HG03342 (cell line): ENCODE measurements around the gene UBASH3A.

ENCODE experiments used
- ATAC-seq: cut with Tn5 transposase; IDR thresholded peaks from one replicate; pipeline ENCODE4 v1.9.1; 2021; ENCODE audit warnings: mild to moderate bottlenecking, moderate library complexity; ENCODE audit not compliant: unreplicated experiment

The UBASH3A gene

DNA sequence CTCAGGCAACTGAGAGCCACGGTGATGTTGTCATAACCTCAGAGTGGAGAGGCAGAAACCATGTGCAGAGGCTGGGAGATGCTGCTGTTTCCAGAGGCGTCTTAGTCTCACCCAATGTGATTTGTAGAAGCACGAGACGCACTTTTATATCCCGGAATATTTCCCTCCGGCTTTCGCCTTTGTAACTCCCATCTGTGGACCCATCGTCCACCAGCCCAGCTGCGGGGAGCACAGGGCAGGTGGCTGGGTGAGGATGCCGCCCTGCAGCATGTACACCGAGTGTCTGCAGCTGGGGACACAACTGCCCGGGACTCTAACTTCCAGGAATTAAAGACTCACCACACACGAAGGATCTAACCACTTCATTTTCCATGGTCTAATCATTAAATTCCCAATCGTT lies 43.5 kb downstream of the UBASH3A start:
- no peak for ATAC-seq

DNA sequence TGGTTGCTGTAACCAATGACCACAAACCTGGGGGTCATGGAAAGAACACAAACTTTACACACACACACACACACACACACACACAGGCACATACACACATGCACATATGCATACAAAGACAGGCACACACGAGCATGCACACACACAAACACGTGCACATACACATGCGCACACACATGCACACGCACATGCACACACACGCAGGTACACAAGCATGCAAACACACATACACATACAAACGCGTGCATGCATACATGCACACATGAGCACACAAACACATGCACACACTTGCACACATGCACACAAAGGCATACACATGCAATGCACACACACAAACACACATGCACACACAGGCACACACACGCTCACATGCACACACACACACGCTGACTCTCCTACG lies 44.0 kb downstream of the UBASH3A start:
- no peak for ATAC-seq

DNA sequence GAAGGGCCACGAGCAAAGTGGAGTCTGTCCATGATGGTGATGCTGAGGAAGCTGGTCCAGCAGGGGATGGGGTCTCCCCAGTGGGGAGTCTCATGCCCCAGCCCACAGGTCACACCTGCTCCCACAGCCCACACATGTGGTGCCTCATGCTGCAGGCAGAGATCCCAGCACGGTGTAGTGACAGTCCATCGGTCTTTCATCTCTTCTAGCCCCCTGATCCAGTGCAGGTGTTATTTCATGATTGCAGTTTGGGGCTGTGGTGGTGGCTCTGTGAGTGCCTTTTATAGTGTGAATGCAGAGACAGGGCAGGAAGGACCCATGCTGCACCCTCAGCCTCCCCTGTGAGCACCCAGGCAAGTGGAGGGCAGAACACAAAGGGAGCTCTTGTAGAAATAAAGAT lies 45.0 kb downstream of the UBASH3A start:
- no peak for ATAC-seq

DNA sequence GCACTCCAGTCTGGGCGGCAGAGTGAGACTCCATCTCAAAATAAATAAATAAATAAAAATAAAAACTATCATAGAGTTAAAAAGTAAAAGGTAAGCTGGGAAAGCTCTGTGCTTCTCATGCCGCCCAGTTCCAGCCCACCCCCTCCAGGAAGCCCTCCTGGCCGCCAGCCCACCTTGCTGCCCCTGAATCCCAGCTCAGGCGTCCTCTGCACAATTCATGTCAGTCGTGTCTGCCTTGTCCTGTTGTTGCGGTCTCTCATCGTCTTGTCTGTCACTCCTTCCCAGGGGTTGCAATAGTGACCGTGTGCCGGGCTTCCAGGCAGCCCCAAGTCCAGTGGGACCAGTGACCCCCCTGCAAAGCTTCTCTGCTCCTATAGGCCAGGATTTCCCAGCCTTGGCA lies 48.2 kb downstream of the UBASH3A start:
- ATAC-seq = no peak

DNA sequence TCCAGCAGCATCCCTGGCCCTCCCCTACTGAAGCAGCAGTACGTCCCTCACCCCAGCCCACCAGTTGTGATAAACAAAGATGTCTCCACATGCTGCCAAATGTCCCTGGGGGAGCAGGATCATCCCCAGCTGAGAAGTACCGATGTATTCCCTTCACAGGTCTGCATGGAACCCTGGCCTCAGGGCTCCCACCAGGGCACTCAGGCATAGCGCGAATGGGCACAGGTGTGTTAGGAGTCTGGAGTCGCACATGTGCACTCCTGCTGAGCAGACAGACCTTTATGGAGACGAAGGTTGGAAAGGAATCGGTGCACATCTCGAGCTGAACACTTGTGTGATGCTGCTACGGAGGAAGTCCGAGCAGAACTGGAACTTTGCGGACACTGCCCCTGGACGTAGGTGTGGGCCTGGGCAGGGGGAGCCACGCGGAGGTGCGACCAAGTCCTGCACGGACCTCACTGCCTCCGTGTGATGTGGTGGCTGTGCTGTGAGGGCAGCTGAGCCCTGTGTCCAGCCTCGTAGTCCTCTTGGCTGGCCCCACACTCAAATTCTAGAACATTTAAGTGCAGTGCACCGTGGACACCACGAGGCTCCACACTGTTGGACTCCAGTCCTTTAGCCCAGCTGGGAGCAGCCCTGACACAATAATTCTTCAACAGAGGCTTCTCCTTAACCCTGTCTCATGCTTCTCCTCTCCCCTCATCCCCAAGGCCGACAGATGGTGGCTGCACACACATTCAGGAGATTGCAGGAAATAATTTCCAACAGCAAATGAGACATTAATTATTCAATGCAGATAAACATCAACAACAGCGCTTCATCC lies 48.9 kb downstream of the UBASH3A start:
- no peak for ATAC-seq

DNA sequence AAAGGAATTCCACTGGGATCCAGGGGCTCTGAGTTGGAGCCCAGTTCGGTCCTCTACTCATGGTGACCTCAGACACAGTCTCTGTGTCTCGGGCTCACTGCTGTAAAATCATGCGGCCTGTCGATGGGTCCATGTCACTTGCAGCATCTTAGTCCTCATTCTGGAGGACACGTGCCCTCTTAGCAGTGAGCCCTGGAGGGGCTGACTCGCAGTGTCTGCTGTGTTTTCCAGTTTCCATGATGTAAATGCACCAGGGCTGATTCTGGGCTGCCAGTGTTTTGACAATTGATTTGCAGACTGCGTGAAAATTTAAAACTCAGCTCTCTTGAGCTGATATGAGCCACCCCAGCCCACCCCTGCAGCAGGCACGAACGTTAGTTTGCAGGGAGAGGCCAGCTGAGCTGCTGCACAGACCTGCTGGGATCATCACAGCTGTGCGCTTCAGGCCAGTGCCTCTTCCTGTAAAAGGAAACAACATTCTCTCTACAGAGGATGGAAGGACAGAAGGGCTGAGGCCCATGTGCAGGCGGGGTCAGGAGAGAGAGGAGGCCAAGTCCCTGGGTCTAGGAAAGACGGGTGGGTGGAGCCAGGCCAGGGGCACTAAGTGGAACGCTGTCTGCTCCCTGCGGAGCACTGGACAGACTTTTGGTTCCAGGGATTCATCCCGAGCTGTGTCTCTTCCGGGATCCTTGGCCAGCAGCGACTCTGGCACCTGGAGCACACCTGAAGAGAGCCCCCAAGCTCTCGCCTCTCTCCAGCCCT lies 49.7 kb downstream of the UBASH3A start:
- ATAC-seq = no peak

DNA sequence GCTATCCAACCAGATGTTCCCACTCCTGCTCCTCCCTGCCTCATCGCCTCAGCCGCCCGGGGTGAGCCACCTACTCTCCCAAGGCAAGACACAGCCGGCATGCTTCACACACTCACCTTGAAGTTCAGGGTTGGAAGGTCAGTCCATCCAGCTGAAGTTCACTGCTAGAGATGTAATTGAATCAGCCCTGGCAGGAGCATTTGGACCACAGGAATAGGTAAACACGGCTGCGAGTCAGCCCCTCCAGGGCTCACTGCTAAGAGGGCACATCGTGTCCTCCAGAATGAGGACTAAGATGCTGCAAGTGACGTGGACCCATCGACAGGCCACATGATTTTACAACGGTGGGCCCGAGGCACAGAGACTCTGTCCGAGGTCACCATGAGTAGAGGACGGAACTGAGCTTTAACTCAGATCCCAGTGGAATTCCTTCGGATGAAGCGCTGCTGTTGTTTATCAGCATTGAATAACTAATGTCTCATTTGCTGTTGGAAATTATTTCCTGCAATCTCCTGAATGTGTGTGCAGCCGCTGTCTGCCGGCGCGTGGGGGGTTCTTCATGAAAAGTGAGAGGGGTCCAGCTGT lies 50.4 kb downstream of the UBASH3A start:
- ATAC-seq = no peak

DNA sequence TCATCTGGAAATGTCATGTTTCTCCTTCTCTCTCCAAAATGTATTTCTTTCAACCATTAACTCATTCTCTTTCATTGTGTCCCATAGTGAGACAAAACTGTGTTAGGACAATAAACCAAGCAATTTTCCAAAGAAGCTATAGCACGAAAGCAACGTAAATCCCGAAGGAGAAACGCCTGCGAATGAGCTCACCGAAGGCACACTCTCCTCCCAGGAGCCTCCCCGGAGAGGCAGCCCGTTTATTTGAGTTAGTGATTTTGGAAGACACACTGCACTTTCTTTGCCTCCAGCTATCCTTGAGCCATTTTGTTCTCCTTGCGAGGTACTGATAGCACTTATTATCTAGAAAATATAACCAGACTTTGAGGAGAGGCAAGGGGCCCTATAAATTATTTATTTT lies 51.1 kb downstream of the UBASH3A start:
- no peak for ATAC-seq

DNA sequence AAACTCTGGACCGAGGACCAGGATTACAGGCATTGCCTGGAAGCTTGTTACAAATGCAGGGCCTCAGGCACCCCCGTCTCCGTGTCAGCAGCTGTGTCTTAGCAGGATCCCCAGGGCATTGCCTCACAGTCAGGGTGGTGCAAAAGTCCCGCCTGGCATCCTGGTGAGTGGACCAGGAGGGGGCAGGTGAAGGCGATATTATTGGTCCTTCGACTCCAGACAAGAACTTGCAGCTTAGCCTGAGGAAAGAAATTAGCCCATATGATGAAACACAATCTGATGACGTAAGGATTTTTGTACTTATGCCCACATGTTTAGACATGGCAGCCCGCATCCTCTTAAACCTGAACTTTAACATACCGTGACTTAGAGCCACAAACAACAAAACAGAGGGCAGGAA lies 51.5 kb downstream of the UBASH3A start:
- ATAC-seq = no peak

DNA sequence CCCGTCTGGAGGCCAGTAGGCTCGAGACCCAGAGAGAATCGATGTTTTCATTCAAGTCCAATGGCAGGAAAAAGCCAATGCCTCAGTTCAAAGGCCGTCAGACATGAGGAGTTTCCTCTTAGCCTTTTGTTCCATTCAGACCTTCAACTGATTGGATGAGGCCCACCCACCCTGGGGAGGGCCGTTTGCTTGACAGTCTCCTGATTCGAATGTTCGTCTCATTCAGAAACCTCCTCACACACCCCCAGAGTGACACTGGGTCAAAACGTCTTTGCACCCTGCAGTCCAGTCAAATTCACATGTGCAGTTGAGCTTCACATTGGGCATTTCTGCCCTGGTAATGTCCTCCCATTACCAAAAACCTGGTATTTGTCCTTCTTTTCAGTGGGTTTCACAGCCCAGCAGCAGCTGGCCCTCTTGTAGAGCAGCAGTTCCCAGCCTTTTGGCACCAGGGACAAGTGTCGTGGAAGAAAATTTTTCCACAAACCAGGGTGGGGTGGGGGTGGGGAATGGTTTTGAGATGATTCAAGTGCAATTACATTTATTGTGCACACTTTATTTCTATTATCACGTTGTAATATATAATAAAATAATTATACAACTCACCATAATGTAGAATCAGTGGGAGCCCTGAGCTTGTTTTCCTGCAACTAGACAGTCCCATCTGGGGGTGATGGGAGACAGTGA lies 52.2 kb downstream of the UBASH3A start:
- no peak for ATAC-seq

DNA sequence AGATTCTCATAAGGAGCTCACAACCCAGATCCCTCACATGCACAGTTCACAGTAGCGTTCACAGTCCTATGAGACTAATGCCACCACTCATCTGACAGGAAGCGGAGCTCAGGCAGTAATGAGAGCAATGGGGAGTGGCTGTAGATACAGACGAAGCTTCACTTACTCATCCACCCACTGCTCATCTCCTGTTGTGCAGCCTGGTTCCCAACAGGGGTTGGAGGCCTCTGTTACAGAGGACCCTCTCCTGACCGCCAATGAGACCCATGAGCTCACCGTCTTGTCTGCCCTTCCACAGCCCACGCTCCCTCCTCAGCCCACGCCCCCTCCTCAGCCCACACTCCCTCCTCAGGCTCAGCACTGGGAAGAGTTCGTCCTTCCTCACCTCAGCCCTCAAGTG lies 52.8 kb downstream of the UBASH3A start:
- no peak for ATAC-seq

DNA sequence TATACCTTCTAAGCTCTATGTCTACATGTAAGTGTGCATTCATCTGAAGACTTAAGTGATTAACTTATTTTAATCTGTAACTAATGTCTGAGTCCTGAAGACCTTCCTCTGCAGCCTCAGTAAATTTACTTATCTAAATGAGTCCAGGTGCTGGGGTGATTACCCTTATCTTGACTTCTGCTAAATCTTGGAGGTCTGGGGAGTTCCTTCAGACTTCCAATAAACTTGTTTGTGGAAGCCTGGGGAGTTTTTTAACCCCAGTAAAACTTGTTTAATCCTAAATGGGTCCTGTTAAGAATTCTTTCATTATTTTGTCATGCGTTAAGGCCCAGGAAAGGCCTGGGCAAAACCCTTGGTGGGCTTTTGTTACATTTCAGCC lies 55.4 kb downstream of the UBASH3A start:
- no peak for ATAC-seq

DNA sequence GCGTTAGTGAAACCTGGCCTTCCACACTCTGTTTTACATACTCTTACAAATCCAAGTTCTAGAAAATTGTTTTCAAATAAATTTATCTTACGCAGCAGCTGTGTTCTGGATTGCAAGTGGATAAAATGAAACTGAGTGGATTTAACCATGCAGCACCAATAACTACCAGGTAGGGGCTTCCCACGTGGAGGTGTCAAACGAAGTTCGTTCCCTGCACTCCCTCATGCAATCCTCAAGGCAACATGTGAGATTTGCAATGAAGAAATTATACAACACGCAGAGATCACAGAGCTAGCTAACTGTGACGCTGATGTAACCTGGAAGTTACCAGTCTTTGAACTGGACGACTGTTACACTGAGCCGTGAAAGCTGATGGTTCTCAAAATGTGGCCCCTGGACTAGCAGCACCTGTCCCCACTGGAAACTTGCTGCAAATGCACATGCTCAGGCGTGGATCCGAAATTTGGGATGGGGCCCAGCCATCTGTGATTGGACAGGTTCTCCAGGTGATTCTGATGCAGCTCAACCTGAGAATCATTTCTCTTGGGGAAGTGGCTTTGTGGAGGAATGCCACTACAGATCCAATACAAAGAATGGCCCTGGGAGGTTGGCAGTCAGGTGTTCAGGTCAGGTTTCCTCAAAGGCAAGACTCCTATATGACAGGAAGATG lies 56.0 kb downstream of the UBASH3A start:
- ATAC-seq = no peak

DNA sequence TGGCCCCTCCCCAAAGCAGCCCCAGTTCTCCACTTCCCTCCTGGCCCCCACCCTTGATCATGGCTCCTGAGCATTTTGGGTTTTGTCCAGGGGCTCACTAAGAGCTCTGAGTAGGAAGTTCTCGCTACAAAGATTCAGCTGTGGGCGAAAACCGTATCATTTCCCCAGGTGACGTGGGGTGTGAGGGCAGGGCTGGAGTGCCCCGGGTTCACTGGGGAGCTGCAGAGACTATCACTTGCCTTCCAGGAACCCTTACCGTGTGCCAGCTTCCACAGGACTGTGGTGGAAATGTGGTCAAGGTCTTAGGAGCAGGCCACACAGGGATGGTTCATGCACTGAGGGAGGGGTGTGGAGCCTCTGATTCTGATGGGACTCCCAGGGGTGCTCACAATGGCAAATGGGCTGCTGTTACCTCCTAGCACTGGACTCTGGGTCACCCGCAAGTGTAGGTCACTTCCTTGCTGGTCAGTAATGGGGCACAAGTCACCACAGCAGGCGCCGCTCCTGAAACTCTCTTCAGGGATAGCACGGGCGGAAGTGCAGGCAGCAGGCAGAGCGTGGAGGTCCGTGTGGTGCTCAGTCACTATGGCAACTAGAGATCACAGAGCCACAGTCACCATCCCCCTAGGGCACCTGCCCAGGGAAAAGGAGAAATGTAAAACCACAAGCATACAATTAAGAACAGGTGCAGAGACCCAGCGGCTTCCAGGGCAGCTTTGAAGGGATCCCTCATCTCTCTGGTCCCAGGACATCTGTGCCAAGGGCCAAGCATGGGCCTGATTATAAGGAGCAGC lies 56.9 kb downstream of the UBASH3A start:
- ATAC-seq = peak; percentile 53

DNA sequence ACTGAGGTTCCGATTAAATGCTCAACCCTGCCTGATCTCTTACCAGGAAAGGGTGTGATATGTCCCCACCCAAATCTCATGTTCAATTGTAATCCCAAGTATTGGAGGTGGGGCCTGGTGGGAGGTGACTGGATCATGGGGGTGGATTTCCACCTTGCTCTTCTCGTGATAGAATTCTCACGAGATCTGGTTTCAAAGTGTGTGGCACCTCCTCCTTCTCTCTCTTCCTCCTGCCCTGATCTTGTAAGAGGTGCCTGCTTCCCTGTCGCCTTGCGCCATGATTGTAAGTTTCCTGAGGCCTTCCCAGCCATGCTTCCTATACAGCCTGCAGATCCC lies 57.5 kb downstream of the UBASH3A start:
- ATAC-seq = no peak

DNA sequence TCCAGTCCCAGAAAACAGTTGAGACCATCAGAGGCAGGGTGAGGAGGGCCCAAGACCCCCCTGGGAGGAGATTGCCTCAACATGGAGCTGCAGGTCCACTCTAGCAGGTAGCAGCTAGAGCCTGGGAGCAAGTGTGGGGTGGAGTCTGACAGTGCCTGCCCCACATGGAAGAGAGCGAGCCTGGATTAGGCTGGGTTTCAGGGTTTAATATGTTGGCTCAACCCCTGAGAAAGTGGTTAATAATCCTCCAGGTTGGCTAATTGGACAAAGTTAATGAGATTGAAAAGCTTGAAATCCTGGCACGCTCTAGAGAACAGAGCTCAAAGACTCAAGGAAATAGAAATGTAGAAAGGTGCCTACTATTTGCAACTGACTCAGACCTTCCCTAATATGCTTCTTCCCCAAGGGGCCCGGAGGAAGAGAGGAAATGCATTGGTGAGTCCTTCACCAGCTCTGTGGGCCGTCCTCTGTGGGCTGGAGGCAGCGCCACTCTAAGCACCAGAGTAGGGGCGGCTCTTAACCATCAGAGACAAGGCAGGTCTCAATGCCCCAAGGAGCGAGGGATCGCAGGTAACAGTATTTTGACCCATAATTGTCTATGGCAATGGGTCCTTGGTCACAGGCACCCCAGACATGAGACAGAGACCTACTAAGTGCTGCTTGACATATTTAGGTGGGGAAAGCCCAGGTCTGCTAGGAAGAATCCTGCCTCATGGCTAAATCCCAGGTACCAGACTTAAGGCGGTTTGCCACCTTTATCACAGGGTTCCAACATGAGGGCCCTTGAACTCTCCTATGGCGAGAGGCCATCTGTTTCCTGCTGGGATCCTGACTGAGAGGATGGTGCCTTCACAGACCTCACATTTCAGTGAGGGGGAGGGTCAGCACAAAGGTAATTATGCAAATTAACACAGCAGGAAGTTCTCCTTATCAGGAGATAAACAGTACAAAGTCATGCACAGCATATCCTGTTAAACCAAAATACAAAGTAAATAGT lies 58.5 kb downstream of the UBASH3A start:
- ATAC-seq = no peak

DNA sequence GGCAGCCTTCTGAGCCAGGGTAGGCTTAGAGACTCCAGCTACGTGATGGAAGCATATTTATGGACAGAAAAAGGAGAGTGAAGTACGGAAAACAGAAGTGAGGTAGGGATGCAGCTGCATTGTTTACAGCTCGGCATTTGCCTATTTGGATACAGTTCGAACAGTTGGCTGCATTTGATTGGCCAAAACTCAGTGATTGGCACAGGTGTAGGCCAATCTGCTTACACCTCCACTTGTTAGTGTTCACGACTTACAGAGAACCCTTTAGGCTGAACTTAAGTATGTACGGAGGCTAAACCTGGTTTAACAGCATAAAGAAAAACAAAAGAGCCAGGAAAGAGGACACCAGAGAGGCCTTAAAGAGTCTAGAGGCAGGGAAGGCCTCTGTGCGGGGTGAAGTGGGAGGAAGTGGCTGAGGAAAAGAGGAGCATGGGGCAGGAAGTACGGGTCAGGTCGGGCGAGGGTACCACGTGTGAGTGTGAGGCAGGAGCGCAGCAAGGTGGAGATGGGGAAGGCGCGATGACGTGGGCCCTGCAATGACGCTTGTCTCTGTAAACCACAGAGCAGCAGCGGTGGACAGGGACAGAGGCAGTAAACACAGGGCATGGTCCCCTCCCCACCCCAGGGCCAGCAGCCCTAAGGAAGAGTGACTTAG lies 60.3 kb downstream of the UBASH3A start:
- no peak for ATAC-seq

DNA sequence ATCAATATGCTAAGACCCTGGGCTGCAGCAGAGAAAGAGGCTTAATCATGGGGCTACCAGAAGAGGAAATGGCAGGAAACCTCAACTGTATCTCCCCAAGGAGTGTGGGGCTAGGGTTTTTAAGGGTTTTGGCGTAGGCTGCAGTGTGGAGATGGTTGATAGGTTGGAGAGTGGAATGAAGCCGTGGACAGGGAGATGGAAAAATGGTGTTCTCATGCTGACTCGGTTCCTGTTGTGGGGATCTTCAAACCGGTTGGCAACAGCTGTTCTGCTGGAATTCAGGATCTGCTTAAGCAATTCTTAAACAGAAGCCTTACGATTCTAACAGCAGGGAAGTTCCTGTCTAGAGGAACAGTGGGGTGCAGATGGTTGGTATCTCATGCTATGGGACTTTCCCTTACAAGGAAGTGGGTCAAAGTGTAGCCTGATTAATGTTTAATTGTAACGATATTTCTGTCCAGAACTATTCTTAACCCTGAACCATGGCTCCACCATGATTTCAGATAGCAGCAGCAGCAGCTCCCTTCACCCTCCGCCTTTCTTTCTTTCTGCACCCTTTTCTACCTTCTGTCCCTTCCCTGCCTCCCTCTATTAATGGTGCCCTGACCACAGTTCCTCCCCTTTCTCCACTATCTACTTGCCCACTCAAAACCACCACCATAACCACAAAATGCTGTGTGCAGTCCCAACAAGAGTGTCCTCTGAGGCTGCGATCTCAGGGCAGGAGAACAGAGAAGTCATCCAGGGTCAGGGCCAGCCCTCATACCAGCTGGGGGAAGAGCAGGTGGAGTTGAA lies 61.5 kb downstream of the UBASH3A start:
- no peak for ATAC-seq
